GM19372 (cell line): ENCODE data around the gene ARPC5L.
"Not testable (repeated sequence)": the region's sequence is repeated elsewhere in the genome, so short reads cannot be mapped to it uniquely, and the experiment has no call there.

Experiments used
- ATAC-seq: cut with Tn5 transposase; IDR thresholded peaks from one replicate; pipeline ENCODE4 v1.9.1; 2021; ENCODE audit warnings: mild to moderate bottlenecking, low read depth, moderate library complexity; ENCODE audit not compliant: unreplicated experiment

Gene ARPC5L

GRCh38 chr9:124886866-124887492 lies 25.0 kb downstream of the ARPC5L start:
- no peak for ATAC-seq

GRCh38 chr9:124887832-124888231 lies 25.9 kb downstream of the ARPC5L start:
- no peak for ATAC-seq

GRCh38 chr9:124889006-124889405 lies 27.1 kb downstream of the ARPC5L start:
- ATAC-seq = no peak

DNA sequence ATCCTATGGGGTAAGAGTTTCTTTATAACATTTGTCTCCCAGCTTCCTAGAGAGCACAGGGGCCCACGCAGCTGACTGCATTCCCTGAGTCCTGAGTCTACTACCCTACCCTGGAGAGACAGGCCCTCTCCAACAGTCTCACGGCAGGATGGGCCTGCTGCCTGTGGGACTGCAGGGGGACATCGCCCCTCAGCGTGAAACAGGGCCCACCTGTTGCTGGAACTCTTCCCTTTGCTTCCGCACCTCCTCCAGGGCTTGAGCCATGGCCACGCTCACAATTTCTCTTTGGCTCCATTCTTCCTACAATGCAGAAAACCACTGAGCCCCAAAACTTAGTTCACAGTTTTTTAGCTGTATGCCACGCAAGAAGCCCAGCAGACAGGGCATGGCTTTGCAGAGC lies 28.2 kb downstream of the ARPC5L start:
- no peak for ATAC-seq

DNA sequence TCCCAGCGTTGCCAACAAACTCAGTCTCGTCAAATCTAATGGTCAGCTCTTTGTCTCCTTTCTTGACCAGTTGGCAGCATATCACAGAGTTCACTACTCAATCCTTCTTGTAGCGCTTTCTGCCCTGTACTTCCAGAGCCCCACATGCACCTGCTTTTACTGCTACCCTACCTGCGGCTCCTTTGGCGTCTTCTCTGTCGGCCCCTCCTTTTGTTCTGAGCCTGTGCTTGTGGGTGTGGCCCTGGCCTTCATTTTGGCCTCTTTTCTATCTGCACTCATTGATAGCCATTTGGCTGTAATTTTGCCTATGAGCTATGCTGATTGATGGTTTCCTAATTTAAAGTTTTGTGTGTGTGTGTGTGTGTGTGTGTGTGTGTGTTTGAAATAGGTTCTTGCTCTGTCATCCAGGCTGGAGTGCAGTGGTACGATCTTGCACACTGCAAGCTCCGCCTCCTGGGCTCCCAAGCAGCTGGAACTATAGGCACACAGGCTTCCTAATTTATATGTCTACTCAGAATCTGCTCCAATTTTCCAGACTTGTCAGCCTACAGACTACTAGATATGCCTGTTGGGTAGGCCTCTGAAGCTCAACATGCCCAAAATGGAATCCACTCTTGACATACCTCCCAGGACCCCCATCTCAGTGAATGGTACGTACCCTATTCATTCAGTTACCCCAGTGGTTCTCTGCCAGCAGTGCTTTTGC lies 32.3 kb downstream of the ARPC5L start:
- ATAC-seq = no peak

GRCh38 chr9:124894741-124895170 lies 32.8 kb downstream of the ARPC5L start:
- ATAC-seq = no peak

DNA sequence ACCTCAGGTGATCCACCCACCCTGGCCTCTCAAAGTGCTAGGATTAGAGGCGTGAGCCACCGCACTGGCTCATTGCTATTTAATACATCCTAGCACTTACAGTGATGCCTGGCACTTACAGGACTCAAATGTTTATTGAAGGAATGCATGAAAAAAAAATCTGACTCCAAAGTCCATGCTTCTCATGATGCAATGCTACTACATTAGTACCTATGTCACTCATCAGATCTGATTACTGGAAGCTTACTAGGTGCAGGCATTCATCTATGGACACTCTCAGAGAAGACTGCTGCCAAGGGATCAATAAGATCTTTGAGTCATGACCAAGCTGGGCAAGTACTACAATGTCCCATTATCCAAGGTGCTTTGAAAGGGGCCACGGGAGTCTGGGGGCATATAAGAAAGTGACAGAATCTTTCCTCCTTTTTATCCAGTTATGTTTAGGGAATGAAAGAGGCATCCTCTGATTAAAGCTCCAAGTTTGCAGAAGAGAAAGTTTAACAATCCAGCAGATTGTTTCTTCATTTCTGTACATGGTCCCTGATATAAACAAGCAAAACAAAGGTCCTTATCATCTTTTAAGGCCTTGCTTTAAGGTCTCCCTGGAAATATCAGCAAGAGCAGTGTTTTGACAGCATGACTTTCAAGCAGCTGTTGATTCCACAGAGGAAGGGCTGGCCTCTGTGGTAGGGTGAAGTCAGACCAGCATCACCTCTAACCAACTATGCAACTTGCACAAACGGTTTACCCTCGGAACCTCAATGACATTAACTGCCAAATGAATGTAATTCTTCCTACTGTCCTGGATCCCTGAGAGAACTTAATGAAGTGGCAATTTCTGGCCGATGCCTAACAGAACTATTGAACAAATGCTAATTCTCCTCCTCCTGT lies 35.9 kb downstream of the ARPC5L start:
- ATAC-seq = no peak

DNA sequence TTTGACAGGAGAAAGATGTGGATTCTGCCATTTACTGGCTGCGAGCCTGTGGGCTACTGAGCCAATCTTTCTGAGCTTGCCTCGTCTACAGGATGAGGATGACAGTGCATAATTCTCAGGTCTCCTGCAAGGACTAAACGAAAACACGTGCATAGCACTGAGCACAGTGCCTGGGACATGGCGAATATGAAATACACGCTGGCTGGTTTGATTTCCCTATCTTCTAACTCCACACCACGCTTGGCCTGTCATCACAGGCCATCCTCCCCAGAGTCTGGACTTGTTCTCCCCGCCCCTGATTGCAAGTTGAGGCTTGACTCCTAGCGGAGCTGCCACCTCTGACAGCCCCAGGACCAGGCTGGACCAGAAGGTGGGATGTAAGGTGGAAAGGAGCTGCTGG lies 37.9 kb downstream of the ARPC5L start:
- ATAC-seq = no peak

DNA sequence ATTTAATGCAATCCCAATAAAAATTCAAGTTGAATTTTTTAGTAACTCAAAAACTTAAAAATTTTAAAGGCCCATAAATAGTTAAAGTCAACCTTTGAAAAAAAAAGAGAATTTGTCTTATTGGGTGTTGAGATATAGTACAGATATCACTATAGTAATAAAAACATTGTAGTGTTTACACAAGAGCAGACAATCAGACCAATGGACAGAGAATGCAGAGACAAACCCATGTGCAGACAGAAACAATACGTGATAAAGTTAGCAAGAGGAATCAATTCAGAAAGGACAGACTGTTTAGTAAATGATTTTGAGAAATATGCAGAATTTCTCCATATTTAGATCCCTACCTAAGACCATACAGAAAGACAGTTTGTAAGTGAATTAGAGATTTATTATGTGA lies 45.0 kb downstream of the ARPC5L start:
- no peak for ATAC-seq

- no peak for ATAC-seq
Observed at GRCh38 chr9:124908098-124908497, 46.2 kb downstream of the ARPC5L start.

GRCh38 chr9:124911766-124912165 lies 49.8 kb downstream of the ARPC5L start:
- ATAC-seq = no peak

DNA sequence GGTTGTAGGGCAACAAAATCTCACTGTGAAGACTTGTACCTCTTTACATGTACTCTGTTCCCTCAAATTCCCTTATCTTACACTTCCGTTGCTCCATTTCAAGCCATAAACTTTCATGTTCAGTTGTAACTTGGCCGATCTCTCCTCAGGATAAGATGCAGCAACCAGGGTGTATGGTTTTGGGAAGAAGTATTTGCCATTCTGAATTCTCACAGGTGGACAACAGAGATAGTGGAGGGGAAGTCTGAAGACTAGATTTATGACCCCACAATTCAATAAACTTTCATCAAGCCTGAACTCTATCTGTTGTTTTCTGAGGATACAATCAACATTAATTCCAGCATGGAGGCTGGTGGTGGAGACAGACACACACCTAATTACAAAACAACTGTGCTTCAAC lies 51.4 kb downstream of the ARPC5L start:
- no peak for ATAC-seq

- ATAC-seq = no peak
Observed at GRCh38 chr9:124914753-124915405, 52.9 kb downstream of the ARPC5L start.

- ATAC-seq = not testable (repeated sequence)
Observed at GRCh38 chr9:124920394-124920793, 58.5 kb downstream of the ARPC5L start.
